ENCODE results near the gene HES4.

The HES4 gene

DNA sequence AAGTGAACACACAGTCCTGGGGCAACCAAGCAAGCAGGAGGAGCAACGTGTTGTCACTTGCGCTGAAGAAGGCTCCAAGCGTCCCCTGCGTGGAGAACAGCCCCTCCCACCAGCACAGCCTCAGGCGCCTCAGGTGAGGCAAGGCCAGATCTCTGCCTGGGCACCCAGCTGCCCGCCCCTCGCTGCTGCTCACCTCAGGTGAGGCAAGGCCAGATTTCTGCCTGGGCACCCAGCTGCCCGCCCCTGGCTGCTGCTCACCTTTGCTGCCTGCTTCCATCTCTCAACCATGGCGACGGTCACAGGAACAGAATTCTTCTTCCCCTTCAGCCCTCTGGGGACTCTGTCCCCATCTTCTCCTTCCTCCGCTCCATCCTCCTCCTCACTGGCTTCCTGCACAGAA, 43.3 kb downstream of the HES4 start:
- H3K36me3 ChIP-seq (ENCODE audit: control insufficient read depth, insufficient read depth, low read length, severe bottlenecking), result peaks cover 55% of the 10 kb centered on the region
- H3K4me1 ChIP-seq (ENCODE audit: control insufficient read depth, insufficient read depth, low read length), result peaks cover 7% of the 10 kb centered on the region
- no peaks in the 10 kb centered on the region for H3K9me3 ChIP-seq (ENCODE audit: control insufficient read depth, low read length)
- DNase-seq (ENCODE audit: low read depth), result no peak
- no peak overlapping the region for H3K9ac ChIP-seq (ENCODE audit: low read length)
- no peak overlapping the region for H3K4me3 ChIP-seq (ENCODE audit: low read length)
- no peaks in the 10 kb centered on the region for H3K27me3 ChIP-seq (replicated peaks; ENCODE audit: control insufficient read depth, insufficient read depth, low read length)

GRCh38 chr1:955474-955873, 44.4 kb downstream of the HES4 start:
- no peak for DNase-seq (ENCODE audit: low read depth)
- peaks cover 66% of the 10 kb centered on the region for H3K36me3 ChIP-seq (ENCODE audit: control insufficient read depth, insufficient read depth, low read length, severe bottlenecking)

DNA sequence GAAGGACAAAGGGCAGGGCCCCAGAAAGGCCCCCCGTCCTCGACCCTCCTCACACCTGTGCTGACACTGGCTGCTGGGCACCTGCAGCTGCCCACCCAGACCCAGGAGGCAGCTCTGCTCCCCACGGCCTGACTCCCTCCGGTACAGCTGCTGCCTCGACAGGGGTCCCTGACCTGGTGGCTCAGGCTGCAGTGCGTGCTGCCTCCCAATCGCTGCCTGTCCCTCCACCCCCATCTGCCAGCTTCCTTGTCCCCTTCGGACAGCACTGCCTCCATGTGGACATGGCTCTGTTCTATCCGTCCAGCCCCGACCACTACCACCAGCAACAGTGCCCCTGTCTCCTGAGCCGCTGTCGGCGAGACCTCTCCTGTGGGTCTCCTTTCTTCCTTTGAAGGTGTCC, 45.0 kb downstream of the HES4 start:
- DNase-seq (ENCODE audit: low read depth), result no peak
- H3K27me3 ChIP-seq (replicated peaks; ENCODE audit: control insufficient read depth, insufficient read depth, low read length), result no peaks in the 10 kb centered on the region
- no peaks in the 10 kb centered on the region for H3K9me3 ChIP-seq (ENCODE audit: control insufficient read depth, low read length)
- H3K9ac ChIP-seq (ENCODE audit: low read length), result no peak overlapping the region
- H3K4me3 ChIP-seq (ENCODE audit: low read length), result no peak overlapping the region
- H3K4me1 ChIP-seq (ENCODE audit: control insufficient read depth, insufficient read depth, low read length), result peaks cover 7% of the 10 kb centered on the region
- peaks cover 71% of the 10 kb centered on the region for H3K36me3 ChIP-seq (ENCODE audit: control insufficient read depth, insufficient read depth, low read length, severe bottlenecking)

More at GRCh38 chr1:955474-955873, 44.4 kb downstream of the HES4 start:
- Histone ChIP-seq H3K9me3 (ENCODE audit: control insufficient read depth, low read length) (no peaks in the 10 kb centered on the region), H3K4me3 (ENCODE audit: low read length) (no peak overlapping the region), H3K4me1 (ENCODE audit: control insufficient read depth, insufficient read depth, low read length) (peaks cover 7% of the 10 kb centered on the region), H3K27me3 (replicated peaks; ENCODE audit: control insufficient read depth, insufficient read depth, low read length) (no peaks in the 10 kb centered on the region), H3K9ac (ENCODE audit: low read length) (no peak overlapping the region)

DNA sequence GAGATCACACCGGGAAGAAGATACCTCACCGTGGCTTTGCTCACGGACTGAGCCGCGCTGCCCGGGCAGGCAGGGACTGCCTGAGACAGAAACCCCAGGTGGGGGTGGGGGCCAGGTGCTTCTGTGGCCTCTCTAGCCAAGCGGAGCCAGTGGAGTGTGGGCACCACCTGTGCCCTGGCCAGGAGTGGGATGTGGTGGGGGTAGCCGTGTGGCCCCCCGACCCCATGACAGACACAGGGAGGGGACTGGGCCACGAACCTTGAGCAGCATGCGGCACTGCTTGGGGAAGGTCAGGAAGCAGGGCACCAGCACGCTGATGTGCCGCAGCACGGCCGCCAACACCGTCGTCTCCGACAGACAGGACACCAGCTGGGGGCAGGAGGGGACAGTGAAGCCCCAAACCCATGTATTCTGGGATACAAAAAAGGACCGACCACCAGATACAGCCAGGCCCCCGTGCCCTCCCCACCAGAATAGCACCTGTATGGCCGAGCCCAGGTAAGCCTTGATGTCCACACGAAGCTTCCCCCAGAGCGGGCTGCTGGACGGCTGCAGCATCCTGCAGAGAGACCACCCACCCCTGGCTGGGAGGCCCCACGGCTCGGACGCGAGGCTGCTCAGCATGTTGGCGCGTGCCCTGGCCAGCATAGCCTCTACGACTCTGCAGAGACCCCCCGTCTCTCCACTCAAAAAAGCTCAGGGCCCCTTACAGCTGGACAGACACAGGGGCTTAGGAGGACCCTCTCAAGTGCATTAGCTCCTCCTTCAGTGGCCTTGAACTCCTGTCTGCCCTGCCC, 46.2 kb downstream of the HES4 start:
- Histone ChIP-seq H3K9ac (ENCODE audit: low read length) (no peak overlapping the region), H3K27me3 (replicated peaks; ENCODE audit: control insufficient read depth, insufficient read depth, low read length) (no peaks in the 10 kb centered on the region), H3K4me3 (ENCODE audit: low read length) (no peak overlapping the region), H3K36me3 (ENCODE audit: control insufficient read depth, insufficient read depth, low read length, severe bottlenecking) (peaks cover 83% of the 10 kb centered on the region), H3K4me1 (ENCODE audit: control insufficient read depth, insufficient read depth, low read length) (peaks cover 7% of the 10 kb centered on the region), H3K9me3 (ENCODE audit: control insufficient read depth, low read length) (no peaks in the 10 kb centered on the region)
- no peak for DNase-seq (ENCODE audit: low read depth)

DNA sequence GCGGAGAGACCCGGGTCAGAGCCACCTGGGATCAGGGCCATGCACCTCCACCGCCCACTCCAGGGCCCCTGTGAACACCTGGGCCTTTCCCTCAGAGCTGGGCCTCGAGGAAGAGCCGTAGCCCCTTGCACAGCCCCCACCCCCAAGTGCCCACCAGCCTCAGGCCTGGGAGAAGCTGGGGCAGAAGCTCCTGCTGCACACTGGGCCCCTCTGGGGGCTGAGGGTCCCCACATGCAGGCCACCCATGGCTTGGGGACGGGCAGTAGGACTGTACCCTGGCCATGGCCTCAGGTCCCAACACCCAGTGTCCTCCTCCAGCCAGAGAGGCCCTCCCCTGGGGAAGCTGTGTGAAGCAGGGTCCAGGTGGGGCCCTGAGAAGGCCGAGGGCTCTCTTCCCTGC, 47.3 kb downstream of the HES4 start:
- Histone ChIP-seq H3K4me3 (ENCODE audit: low read length) (no peak overlapping the region), H3K9ac (ENCODE audit: low read length) (no peak overlapping the region), H3K36me3 (ENCODE audit: control insufficient read depth, insufficient read depth, low read length, severe bottlenecking) (peaks cover 92% of the 10 kb centered on the region), H3K9me3 (ENCODE audit: control insufficient read depth, low read length) (no peaks in the 10 kb centered on the region), H3K4me1 (ENCODE audit: control insufficient read depth, insufficient read depth, low read length) (peaks cover 4% of the 10 kb centered on the region), H3K27me3 (replicated peaks; ENCODE audit: control insufficient read depth, insufficient read depth, low read length) (no peaks in the 10 kb centered on the region)
- DNase-seq (ENCODE audit: low read depth), result no peak

GRCh38 chr1:952201-952600, 47.7 kb downstream of the HES4 start:
- no peak for DNase-seq (ENCODE audit: low read depth)
- no peak overlapping the region for H3K9ac ChIP-seq (ENCODE audit: low read length)
- no peak overlapping the region for H3K4me3 ChIP-seq (ENCODE audit: low read length)
- no peaks in the 10 kb centered on the region for H3K9me3 ChIP-seq (ENCODE audit: control insufficient read depth, low read length)
- H3K27me3 ChIP-seq (replicated peaks; ENCODE audit: control insufficient read depth, insufficient read depth, low read length), result no peaks in the 10 kb centered on the region
- H3K4me1 ChIP-seq (ENCODE audit: control insufficient read depth, insufficient read depth, low read length), result peaks cover under 1% of the 10 kb centered on the region
- H3K36me3 ChIP-seq (ENCODE audit: control insufficient read depth, insufficient read depth, low read length, severe bottlenecking), result peaks cover 96% of the 10 kb centered on the region

DNA sequence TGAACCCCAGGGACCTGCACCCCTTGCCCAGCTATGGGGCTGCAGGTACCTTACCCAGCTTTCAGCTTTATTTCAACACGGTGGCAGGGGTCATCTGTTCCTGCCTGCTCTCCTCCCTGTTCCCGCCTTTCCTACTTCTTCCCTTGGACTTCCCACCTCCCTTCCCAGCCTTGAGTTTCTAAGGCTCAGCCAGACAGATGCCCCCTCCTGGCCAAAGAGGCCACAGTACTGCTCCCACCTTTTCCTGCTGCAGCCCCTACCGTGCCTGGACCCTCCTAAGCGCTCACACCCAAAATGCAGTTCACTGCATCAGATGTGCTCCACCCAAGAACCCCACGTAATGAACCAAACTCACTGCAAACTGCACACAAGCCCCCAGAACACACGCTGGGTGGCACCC, 48.5 kb downstream of the HES4 start:
- Histone ChIP-seq H3K4me3 (ENCODE audit: low read length) (no peak overlapping the region), H3K9ac (ENCODE audit: low read length) (no peak overlapping the region), H3K4me1 (ENCODE audit: control insufficient read depth, insufficient read depth, low read length) (no peaks in the 10 kb centered on the region), H3K9me3 (ENCODE audit: control insufficient read depth, low read length) (no peaks in the 10 kb centered on the region), H3K36me3 (ENCODE audit: control insufficient read depth, insufficient read depth, low read length, severe bottlenecking) (peaks cover 95% of the 10 kb centered on the region), H3K27me3 (replicated peaks; ENCODE audit: control insufficient read depth, insufficient read depth, low read length) (no peaks in the 10 kb centered on the region)
- peak; percentile 29 for DNase-seq (ENCODE audit: low read depth)

GRCh38 chr1:950881-951280, 49.0 kb downstream of the HES4 start:
- H3K9ac ChIP-seq (ENCODE audit: low read length), result no peak overlapping the region
- no peaks in the 10 kb centered on the region for H3K27me3 ChIP-seq (replicated peaks; ENCODE audit: control insufficient read depth, insufficient read depth, low read length)
- no peak overlapping the region for H3K4me3 ChIP-seq (ENCODE audit: low read length)
- no peaks in the 10 kb centered on the region for H3K9me3 ChIP-seq (ENCODE audit: control insufficient read depth, low read length)
- H3K4me1 ChIP-seq (ENCODE audit: control insufficient read depth, insufficient read depth, low read length), result no peaks in the 10 kb centered on the region
- H3K36me3 ChIP-seq (ENCODE audit: control insufficient read depth, insufficient read depth, low read length, severe bottlenecking), result peaks cover 90% of the 10 kb centered on the region
- DNase-seq (ENCODE audit: low read depth), result no peak

DNA sequence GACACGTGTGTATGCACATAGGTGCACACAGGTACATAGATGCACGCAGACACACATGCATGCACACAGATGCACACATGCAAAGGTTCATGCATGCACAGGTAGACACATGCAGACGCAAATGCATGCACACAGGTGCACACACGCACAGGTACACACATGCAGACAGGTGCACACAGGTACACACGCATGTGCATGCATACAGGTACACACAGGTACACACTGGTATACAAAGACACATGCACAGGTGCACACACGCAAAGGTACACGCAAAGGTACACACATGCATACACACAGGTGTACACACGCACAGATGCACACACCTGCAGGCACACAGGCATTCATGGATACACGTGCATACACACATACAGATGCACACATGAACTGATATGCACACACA, 49.6 kb downstream of the HES4 start:
- no peak overlapping the region for H3K4me3 ChIP-seq (ENCODE audit: low read length)
- no peak overlapping the region for H3K9ac ChIP-seq (ENCODE audit: low read length)
- H3K9me3 ChIP-seq (ENCODE audit: control insufficient read depth, low read length), result no peaks in the 10 kb centered on the region
- H3K36me3 ChIP-seq (ENCODE audit: control insufficient read depth, insufficient read depth, low read length, severe bottlenecking), result peaks cover 88% of the 10 kb centered on the region
- no peaks in the 10 kb centered on the region for H3K4me1 ChIP-seq (ENCODE audit: control insufficient read depth, insufficient read depth, low read length)
- no peak for DNase-seq (ENCODE audit: low read depth)
- H3K27me3 ChIP-seq (replicated peaks; ENCODE audit: control insufficient read depth, insufficient read depth, low read length), result no peaks in the 10 kb centered on the region

Measured in adipocyte (in vitro differentiated cells).